ENCODE measurements around the gene MASP1.

DNA sequence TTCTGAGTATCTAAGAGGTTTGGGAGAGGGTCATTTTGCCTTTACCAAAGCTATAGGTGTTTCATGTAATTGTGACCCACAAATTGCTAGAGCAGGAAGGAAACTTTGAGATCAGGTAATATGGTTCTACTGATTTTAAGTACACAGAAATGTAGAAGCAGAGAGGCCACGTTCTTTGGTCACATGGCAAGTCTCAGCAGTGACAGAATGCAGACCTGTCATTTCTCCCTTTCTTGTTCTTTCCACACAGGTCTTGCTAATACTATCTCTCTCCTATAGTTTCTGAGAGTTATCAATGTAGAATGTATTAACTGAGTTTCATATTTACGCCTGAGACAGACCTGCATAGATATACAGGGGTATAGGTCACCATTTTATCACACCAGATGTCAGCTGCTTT, 105.2 kb downstream of the MASP1 start:
- TF ChIP-seq CSDC2 (CRISPR knock-in tag; IDR thresholded peaks at IDR 0.05) (no peak), ZFP3 (CRISPR knock-in tag; IDR thresholded peaks at IDR 0.05) (no peak), TOX (CRISPR knock-in tag; IDR thresholded peaks at IDR 0.05; ENCODE audit: borderline replicate concordance) (no peak), BACH2 (CRISPR knock-in tag; IDR thresholded peaks at IDR 0.05; ENCODE audit: borderline replicate concordance) (no peak), ZNF565 (CRISPR knock-in tag; conservative IDR thresholded peaks at IDR 0.05; ENCODE audit: low read depth) (no peak), RARB (CRISPR knock-in tag; IDR thresholded peaks at IDR 0.05) (no peak), ZC3H10 (CRISPR knock-in tag; IDR thresholded peaks at IDR 0.05) (no peak), ZNF70 (CRISPR knock-in tag; IDR thresholded peaks at IDR 0.05) (no peak), GLIS3 (CRISPR knock-in tag; IDR thresholded peaks at IDR 0.05) (no peak), ZFP30 (CRISPR knock-in tag; IDR thresholded peaks at IDR 0.05) (no peak)
- TF ChIP-seq, protein P1, sequence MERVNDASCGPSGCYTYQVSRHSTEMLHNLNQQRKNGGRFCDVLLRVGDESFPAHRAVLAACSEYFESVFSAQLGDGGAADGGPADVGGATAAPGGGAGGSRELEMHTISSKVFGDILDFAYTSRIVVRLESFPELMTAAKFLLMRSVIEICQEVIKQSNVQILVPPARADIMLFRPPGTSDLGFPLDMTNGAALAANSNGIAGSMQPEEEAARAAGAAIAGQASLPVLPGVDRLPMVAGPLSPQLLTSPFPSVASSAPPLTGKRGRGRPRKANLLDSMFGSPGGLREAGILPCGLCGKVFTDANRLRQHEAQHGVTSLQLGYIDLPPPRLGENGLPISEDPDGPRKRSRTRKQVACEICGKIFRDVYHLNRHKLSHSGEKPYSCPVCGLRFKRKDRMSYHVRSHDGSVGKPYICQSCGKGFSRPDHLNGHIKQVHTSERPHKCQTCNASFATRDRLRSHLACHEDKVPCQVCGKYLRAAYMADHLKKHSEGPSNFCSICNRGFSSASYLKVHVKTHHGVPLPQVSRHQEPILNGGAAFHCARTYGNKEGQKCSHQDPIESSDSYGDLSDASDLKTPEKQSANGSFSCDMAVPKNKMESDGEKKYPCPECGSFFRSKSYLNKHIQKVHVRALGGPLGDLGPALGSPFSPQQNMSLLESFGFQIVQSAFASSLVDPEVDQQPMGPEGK (CRISPR knock-in tag; IDR thresholded peaks at IDR 0.05; ENCODE audit: borderline replicate concordance) = no peak
- TF ChIP-seq, protein P2, sequence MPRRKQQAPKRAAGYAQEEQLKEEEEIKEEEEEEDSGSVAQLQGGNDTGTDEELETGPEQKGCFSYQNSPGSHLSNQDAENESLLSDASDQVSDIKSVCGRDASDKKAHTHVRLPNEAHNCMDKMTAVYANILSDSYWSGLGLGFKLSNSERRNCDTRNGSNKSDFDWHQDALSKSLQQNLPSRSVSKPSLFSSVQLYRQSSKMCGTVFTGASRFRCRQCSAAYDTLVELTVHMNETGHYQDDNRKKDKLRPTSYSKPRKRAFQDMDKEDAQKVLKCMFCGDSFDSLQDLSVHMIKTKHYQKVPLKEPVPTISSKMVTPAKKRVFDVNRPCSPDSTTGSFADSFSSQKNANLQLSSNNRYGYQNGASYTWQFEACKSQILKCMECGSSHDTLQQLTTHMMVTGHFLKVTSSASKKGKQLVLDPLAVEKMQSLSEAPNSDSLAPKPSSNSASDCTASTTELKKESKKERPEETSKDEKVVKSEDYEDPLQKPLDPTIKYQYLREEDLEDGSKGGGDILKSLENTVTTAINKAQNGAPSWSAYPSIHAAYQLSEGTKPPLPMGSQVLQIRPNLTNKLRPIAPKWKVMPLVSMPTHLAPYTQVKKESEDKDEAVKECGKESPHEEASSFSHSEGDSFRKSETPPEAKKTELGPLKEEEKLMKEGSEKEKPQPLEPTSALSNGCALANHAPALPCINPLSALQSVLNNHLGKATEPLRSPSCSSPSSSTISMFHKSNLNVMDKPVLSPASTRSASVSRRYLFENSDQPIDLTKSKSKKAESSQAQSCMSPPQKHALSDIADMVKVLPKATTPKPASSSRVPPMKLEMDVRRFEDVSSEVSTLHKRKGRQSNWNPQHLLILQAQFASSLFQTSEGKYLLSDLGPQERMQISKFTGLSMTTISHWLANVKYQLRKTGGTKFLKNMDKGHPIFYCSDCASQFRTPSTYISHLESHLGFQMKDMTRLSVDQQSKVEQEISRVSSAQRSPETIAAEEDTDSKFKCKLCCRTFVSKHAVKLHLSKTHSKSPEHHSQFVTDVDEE (CRISPR knock-in tag; IDR thresholded peaks at IDR 0.05) = no peak
- TF ChIP-seq, protein P3, sequence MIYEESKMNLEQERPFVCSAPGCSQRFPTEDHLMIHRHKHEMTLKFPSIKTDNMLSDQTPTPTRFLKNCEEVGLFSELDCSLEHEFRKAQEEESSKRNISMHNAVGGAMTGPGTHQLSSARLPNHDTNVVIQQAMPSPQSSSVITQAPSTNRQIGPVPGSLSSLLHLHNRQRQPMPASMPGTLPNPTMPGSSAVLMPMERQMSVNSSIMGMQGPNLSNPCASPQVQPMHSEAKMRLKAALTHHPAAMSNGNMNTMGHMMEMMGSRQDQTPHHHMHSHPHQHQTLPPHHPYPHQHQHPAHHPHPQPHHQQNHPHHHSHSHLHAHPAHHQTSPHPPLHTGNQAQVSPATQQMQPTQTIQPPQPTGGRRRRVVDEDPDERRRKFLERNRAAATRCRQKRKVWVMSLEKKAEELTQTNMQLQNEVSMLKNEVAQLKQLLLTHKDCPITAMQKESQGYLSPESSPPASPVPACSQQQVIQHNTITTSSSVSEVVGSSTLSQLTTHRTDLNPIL (CRISPR knock-in tag; IDR thresholded peaks at IDR 0.05; ENCODE audit: low read depth) = no peak

All from SK-N-SH treated with all-trans-retinoic acid at 6 μM for 48 hours (cell line).